BE2C (cell line): Measurements from ENCODE around the gene C5AR1.

Experiments
- DNase-seq: peaks from one replicate; pipeline ENCODE4 v3.0.0-alpha.2; 2020
- H3K27me3 ChIP-seq: fragments of 250-450 bp; sonication (Bioruptor Pico); 2 replicates; pipeline ENCODE4 v1.5.1; 2020; ENCODE audit warnings: mild to moderate bottlenecking
- H3K36me3 ChIP-seq: fragments of 250-450 bp; sonication (Bioruptor Pico); 2 replicates; pipeline ENCODE4 v1.5.1; 2020; ENCODE audit warnings: mild to moderate bottlenecking
- H3K4me1 ChIP-seq: fragments of 250-450 bp; sonication (Bioruptor Pico); 2 replicates; pipeline ENCODE4 v1.5.1; 2020
- H3K4me3 ChIP-seq: 2 replicates; pipeline ENCODE4 v1.5.1; 2011; ENCODE audit warnings: low read depth, low read length
- H3K9me3 ChIP-seq: fragments of 250-450 bp; sonication (Bioruptor Pico); 2 replicates; pipeline ENCODE4 v1.5.1; 2020
- CTCF ChIP-seq: IDR thresholded peaks from 2 replicates; pipeline ENCODE4 v1.5.1; 2012; ENCODE audit warnings: mild to moderate bottlenecking, low read depth, low read length

Gene C5AR1

DNA sequence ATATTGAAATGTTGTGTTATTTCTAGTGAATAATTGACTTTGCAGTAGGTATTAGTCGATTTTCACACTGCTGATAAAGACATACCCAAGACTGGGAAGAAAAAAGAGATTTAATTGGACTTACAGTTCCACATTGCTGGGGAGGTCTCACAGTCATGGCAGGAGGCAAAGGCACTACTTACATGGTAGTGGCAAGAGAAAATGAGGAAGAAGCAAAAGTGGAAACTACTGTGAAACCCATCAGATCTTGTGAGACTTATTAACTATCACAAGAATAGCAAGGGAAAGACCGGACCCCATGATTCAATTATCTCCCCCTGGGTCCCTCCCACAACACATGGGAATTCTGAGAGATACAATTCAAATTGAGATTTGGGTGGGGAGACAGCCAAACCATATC lies 12.4 kb downstream of the C5AR1 start:
- Histone ChIP-seq H3K4me3 (no peak overlapping the region), H3K4me1 (no peaks in the 10 kb centered on the region), H3K36me3 (no peaks in the 10 kb centered on the region), H3K27me3 (peaks cover 19% of the 10 kb centered on the region), H3K9me3 (no peaks in the 10 kb centered on the region; the same call in none of the 2 replicates)
- TF ChIP-seq CTCF = no peak
- DNase-seq = no peak

DNA sequence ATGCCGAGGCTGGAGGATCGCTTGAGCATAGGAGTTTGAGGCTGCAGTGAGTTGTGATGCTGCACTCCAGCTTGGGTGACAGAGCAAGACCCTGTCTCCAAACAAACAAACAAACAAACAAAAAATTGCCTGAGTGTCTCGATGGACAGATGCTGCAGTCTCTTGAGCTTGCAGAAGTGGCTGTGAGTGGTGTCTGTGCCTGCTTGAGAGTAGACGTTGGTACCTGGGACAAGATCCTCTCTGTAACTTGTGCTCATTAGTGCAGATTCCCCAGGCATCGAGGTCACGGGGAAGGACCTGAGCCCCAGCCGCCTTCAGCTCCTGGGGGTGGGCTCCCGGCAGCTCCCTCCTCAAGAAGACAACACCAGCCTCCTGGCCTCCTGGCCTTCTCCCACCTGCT lies 13.7 kb downstream of the C5AR1 start:
- no peak for TF ChIP-seq CTCF

DNA sequence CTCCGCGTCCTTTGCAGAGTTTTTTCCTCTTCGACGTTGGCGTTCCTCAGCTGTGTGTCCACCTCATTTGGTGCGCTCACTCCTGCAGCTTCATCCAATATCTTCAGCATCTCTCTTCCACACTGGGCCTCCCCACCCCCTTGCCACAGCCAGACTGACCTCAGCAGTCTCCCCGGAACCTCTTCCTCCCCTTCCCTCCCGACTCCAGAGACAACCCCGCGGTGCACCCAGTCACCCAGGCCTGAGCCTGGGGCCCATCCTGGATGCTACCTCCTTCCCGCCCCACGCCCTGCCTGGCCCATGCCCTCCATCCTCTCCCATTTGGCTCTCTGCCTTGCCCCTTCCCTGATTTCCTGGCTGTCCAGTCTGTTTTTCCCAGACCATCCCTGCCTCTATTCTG lies 14.2 kb downstream of the C5AR1 start:
- DNase-seq = no peak

More for the DNA sequence above, 13.7 kb downstream of the C5AR1 start:
- Histone ChIP-seq H3K4me3 (no peak overlapping the region), H3K9me3 (no peaks in the 10 kb centered on the region; the same call in none of the 2 replicates), H3K27me3 (peaks cover 19% of the 10 kb centered on the region), H3K4me1 (no peaks in the 10 kb centered on the region), H3K36me3 (no peaks in the 10 kb centered on the region)
- no peak for DNase-seq

DNA sequence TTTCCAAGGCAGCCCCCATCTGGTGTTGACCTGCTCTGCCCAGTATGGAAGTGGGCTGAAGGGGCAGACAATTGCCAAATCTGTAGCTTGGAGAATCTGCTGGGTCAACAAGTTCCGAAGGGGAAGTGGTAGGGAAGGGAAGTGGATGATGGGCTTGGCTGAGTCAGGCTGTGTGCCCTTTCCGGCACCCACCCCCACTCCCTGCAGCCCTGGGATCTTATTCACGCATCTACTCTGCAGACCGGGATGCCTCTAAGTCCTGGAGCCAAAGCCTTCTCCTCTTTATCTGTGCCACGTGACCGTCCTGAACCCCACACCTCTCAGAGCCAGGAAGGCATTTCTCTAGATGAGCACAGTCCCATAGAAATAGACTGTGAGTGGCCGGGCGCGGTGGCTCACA lies 14.8 kb downstream of the C5AR1 start:
- Histone ChIP-seq H3K36me3 (no peaks in the 10 kb centered on the region), H3K9me3 (no peaks in the 10 kb centered on the region; the same call in none of the 2 replicates), H3K4me3 (no peak overlapping the region), H3K27me3 (peaks cover 19% of the 10 kb centered on the region), H3K4me1 (no peaks in the 10 kb centered on the region)
- DNase-seq = no peak
- no peak for TF ChIP-seq CTCF

More for the DNA sequence above, 14.2 kb downstream of the C5AR1 start:
- TF ChIP-seq CTCF = no peak
- no peaks in the 10 kb centered on the region for H3K36me3 ChIP-seq
- no peaks in the 10 kb centered on the region for H3K4me1 ChIP-seq
- no peak overlapping the region for H3K4me3 ChIP-seq
- H3K9me3 ChIP-seq = no peaks in the 10 kb centered on the region; the same call in none of the 2 replicates
- H3K27me3 ChIP-seq = peaks cover 19% of the 10 kb centered on the region

GRCh38 chr19:47330466-47330869 lies 20.8 kb downstream of the C5AR1 start:
- DNase-seq = no peak
- Histone ChIP-seq H3K36me3 (no peaks in the 10 kb centered on the region), H3K4me1 (no peaks in the 10 kb centered on the region), H3K4me3 (no peak overlapping the region), H3K27me3 (peaks cover 5% of the 10 kb centered on the region; the same call in 1 of the 2 replicates), H3K9me3 (no peaks in the 10 kb centered on the region)
- no peak for TF ChIP-seq CTCF

DNA sequence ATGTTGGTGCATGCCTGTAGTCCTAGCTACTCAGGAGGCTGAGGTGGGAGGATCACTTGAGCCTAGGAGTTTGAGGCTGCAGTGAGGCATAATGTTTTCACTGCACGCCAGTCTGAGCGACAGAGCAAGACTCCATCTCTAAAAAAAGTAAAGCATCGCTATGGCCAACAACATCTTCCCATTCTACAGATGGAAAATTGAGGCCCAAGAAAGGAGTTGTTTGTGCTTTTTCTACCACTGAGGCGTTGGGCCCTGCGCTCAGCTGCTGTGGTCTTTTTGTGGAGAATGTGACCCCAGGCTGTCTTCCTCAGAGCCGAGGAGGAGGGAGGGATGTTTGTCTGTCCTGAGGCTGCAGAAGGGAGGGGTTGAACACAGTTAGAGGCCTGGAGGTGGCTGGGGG lies 21.8 kb downstream of the C5AR1 start:
- H3K9me3 ChIP-seq = no peaks in the 10 kb centered on the region
- no peaks in the 10 kb centered on the region for H3K4me1 ChIP-seq
- no peaks in the 10 kb centered on the region for H3K36me3 ChIP-seq
- no peak for DNase-seq
- H3K4me3 ChIP-seq = no peak overlapping the region
- TF ChIP-seq CTCF = no peak
- H3K27me3 ChIP-seq = no peaks in the 10 kb centered on the region
